Measurements from ENCODE around the gene HID1.

GRCh38 chr17:74979408-74980146 is 7.0 kb upstream of the HID1 start:
- no peak for TF ChIP-seq CTCF (IDR thresholded peaks at IDR 0.05)
- no peak for TF ChIP-seq POLR2A (IDR thresholded peaks at IDR 0.05)
